MM.1S (cell line): ENCODE data around the gene OLFM2.

Experiments used
- EZH2 ChIP-seq: fragments of 300-600 bp; sonication (generic); optimal IDR thresholded peaks from 2 replicates; pipeline ENCODE3; 2017; ENCODE audit warnings: low read depth, mild to moderate bottlenecking, antibody characterized with exemption, low read length, mixed read lengths
- EZH2phosphoT487 ChIP-seq: fragments of 300-600 bp; sonication (generic); IDR thresholded peaks from 2 replicates; pipeline ENCODE4 v1.6.1; 2018; ENCODE audit warnings: antibody characterized with exemption, low read length
- TF ChIP-seq, protein P1 (sequence below): fragments of 300-600 bp; sonication (generic); IDR thresholded peaks from 2 replicates; pipeline ENCODE4 v1.5.1; 2016; ENCODE audit warnings: antibody characterized with exemption, low read length, mixed read lengths

DNA sequence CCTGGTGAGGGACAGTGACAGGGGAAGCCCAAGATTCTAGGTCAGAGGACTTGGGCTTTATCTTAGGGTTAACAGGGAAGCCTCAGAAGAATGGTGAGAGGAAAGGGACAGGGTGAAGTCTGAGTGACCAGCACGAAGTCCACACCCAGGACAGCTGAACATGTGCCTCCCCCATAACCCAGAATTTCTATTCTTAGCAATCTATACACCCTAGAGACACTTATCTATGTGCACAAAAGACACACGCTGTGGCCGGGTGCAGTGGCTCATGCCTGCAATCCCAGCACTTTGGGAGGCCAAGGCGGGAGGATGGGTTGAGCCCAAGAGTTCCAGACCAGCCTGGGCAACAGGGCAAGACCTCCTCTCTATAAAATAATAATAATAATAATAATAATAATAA is 11.1 kb upstream of the OLFM2 start:
- TF ChIP-seq EZH2 = no peak
- TF ChIP-seq, protein P1, sequence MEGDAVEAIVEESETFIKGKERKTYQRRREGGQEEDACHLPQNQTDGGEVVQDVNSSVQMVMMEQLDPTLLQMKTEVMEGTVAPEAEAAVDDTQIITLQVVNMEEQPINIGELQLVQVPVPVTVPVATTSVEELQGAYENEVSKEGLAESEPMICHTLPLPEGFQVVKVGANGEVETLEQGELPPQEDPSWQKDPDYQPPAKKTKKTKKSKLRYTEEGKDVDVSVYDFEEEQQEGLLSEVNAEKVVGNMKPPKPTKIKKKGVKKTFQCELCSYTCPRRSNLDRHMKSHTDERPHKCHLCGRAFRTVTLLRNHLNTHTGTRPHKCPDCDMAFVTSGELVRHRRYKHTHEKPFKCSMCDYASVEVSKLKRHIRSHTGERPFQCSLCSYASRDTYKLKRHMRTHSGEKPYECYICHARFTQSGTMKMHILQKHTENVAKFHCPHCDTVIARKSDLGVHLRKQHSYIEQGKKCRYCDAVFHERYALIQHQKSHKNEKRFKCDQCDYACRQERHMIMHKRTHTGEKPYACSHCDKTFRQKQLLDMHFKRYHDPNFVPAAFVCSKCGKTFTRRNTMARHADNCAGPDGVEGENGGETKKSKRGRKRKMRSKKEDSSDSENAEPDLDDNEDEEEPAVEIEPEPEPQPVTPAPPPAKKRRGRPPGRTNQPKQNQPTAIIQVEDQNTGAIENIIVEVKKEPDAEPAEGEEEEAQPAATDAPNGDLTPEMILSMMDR = no peak
- TF ChIP-seq EZH2phosphoT487 = no peak
